Sigmoid colon (tissue), 4 donors: ENCODE measurements around the gene STON1.

Experiments
- EP300 ChIP-seq, 4 donors: sonication (generic); formaldehyde crosslinking; IDR thresholded peaks; one replicate each; pipeline ENCODE4 v1.6.1; 2017; ENCODE audit warnings: antibody characterized with exemption in 4 of 4
- POLR2A ChIP-seq, 2 donors: fragments of 450-650 bp; IDR thresholded peaks; one replicate each; pipeline ENCODE4 v1.6.1; 2016; ENCODE audit warnings: antibody characterized with exemption in 2 of 2, mild to moderate bottlenecking in 2 of 2, moderate library complexity in 2 of 2
- POLR2AphosphoS5 ChIP-seq, 4 donors: sonication (generic); formaldehyde crosslinking; IDR thresholded peaks; one replicate each; pipeline ENCODE4 v1.6.1; 2017; ENCODE audit warnings: antibody characterized with exemption in 4 of 4
- TF ChIP-seq, protein P1 (sequence below), 4 experiments: fragments of 450-650 bp in 3 of 4; fragments of 200-600 bp in 1 of 4; IDR thresholded peaks; one replicate each; pipeline ENCODE4 v1.5.1; 2016 to 2019; ENCODE audit warnings: antibody characterized with exemption in 4 of 4, mild to moderate bottlenecking in 3 of 4, moderate library complexity in 2 of 4

- TF ChIP-seq POLR2A (IDR thresholded peaks at IDR 0.05) (peak in 1 of 2 donors; percentile 55), POLR2AphosphoS5 (IDR thresholded peaks at IDR 0.05) (peak; percentile 65 to 84 (median 78)), EP300 (IDR thresholded peaks at IDR 0.05) (no peak)
- TF ChIP-seq, protein P1, sequence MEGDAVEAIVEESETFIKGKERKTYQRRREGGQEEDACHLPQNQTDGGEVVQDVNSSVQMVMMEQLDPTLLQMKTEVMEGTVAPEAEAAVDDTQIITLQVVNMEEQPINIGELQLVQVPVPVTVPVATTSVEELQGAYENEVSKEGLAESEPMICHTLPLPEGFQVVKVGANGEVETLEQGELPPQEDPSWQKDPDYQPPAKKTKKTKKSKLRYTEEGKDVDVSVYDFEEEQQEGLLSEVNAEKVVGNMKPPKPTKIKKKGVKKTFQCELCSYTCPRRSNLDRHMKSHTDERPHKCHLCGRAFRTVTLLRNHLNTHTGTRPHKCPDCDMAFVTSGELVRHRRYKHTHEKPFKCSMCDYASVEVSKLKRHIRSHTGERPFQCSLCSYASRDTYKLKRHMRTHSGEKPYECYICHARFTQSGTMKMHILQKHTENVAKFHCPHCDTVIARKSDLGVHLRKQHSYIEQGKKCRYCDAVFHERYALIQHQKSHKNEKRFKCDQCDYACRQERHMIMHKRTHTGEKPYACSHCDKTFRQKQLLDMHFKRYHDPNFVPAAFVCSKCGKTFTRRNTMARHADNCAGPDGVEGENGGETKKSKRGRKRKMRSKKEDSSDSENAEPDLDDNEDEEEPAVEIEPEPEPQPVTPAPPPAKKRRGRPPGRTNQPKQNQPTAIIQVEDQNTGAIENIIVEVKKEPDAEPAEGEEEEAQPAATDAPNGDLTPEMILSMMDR (IDR thresholded peaks at IDR 0.05), result peak in 1 of 4 experiments; percentile 24
These were observed at the start of gene STON1 for GRCh38 chr2:48530033-48530811.
